ENCODE results near the gene CTNNBL1. TPM values are rescaled to one million over a fixed set of nuclear protein-coding genes. Genes with fewer than 3 reads are reported as not detected.
"Not testable (repeated sequence)": the region's sequence is repeated elsewhere in the genome, so short reads cannot be mapped to it uniquely, and the experiment has no call there.

The CTNNBL1 gene
- total RNA-seq, 4 donors from 2014 or later = 15.3 to 31.5 (median 27.2) TPM

DNA sequence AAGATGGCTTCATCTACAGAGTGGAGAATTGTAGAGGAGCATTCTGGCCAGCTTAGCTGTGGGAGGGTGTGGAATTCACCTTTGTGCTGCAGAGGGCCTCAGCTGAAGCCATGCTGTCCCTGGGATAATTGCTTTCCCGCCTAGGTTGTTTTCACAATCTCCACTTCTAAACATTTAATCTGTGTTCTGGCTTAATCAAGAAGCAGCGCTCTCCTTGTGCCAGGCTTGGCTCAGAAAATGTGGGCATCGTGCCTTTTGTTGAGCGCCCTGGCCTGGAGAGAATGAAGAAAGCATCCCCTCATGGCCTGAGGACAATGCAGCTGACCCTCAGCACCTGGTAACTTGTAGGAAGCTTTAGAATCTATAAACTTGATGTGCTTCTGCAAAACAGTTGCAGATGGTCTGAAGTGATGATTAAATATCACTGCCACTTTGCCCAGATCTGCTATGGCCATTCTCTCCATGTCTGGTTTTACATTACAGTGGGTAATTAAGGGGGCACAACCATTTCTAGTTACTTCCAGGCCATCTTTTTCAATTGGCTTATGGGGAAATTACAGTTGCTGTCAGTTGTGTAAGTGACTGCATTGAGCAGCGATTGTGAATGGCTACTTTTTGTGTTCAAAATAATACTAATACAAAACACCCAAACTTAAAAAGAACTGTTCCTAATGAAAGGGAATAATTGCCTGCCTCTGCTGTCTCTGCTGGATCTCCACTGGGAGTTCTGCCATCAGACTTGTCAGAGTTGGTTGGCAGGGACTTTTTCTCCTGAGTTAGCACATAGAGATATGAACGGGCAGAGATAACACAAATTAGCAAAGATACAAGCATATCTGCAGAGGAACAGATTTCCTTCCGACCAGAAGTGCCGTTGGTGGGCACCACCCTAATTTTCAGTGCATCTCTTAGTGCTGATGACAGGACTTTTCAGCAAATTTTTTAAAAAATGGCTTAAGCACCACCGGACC is 18.4 kb downstream of the CTNNBL1 start:
- TF ChIP-seq, protein P1, sequence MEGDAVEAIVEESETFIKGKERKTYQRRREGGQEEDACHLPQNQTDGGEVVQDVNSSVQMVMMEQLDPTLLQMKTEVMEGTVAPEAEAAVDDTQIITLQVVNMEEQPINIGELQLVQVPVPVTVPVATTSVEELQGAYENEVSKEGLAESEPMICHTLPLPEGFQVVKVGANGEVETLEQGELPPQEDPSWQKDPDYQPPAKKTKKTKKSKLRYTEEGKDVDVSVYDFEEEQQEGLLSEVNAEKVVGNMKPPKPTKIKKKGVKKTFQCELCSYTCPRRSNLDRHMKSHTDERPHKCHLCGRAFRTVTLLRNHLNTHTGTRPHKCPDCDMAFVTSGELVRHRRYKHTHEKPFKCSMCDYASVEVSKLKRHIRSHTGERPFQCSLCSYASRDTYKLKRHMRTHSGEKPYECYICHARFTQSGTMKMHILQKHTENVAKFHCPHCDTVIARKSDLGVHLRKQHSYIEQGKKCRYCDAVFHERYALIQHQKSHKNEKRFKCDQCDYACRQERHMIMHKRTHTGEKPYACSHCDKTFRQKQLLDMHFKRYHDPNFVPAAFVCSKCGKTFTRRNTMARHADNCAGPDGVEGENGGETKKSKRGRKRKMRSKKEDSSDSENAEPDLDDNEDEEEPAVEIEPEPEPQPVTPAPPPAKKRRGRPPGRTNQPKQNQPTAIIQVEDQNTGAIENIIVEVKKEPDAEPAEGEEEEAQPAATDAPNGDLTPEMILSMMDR (IDR thresholded peaks at IDR 0.05) = no peak
- TF ChIP-seq POLR2A (IDR thresholded peaks at IDR 0.05) = no peak
- Histone ChIP-seq H3K4me3 (no peak overlapping the region), H3K27me3 (no peaks in the 10 kb centered on the region), H3K36me3 (no peaks in the 10 kb centered on the region), H3K9me3 (no peaks in the 10 kb centered on the region), H3K4me1 (peaks cover 0 to 17% (median 0%) of the 10 kb centered on the region in 3 donors), H3K27ac (no peak overlapping the region)
- no peak for DNase-seq
- intact Hi-C loops (cut with DNase I) = no loop called here
- WGBS, 2 donors = 69 to 84% methylated on average over 6 to 8 of the region's 9 CpGs

DNA sequence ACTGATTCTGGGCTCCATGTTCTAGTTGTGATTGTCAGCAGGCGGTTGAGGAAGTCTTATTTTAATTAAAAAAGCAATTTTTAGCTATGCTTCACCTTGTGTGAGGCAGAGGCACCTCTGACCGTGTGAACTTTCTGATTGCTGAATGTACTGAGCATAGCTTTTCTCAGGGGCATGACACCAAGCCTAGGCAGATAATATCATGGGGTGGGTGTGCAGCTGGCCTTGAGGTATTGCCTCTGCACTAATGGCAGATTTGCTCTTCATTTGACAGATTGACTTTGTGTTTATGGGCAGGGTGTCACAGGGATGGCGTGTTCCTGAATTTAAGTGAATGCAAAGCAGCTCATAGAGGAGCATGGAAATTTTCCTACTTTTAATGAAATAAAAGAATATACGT is 19.6 kb downstream of the CTNNBL1 start:
- no peaks in the 10 kb centered on the region for H3K9me3 ChIP-seq
- DNase-seq = no peak
- no peaks in the 10 kb centered on the region for H3K27me3 ChIP-seq
- no peak overlapping the region for H3K4me3 ChIP-seq
- H3K4me1 ChIP-seq = peaks cover 0 to 17% (median 0%) of the 10 kb centered on the region in 3 donors
- intact Hi-C loops (cut with DNase I) = no loop called here
- TF ChIP-seq POLR2A (IDR thresholded peaks at IDR 0.05) = no peak
- WGBS, 2 donors = 89 to 90% methylated on average over 4 of the region's 4 CpGs
- no peak overlapping the region for H3K27ac ChIP-seq
- no peaks in the 10 kb centered on the region for H3K36me3 ChIP-seq

DNA sequence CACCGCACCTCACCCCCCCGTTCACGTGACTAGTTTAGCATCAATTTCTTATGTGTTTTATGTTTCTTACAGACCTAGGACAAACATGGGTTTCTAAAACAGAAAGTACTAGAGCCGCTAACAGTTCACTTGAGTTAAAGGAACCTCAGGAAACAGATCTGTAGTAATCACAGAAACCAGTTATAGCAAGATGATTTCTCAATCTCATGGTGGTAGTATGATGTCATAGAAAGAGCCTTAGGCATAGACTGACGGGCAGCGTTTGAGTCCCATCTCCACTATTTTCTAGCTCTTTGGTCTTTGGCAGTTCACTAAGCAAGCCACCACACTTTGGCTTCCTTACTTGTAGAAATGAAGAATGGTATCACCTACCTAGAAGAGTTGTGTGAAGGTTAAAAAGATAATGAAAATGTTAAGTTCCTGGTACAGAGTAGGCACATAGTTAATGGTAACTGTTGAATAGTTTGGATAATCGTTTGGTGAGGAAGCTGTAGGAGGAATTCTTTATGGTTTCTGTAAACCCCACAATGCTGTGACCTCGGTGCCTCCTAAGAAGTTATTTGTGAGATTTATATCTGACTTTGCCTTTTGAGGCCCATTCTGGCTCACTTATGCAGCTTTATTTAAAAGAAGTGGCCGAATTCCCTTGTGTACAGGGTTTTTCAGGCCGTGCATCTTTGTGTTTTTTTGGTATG is 21.3 kb downstream of the CTNNBL1 start:
- no peak for DNase-seq
- TF ChIP-seq, protein P1 (IDR thresholded peaks at IDR 0.05) = no peak
- TF ChIP-seq POLR2A (IDR thresholded peaks at IDR 0.05) = no peak

DNA sequence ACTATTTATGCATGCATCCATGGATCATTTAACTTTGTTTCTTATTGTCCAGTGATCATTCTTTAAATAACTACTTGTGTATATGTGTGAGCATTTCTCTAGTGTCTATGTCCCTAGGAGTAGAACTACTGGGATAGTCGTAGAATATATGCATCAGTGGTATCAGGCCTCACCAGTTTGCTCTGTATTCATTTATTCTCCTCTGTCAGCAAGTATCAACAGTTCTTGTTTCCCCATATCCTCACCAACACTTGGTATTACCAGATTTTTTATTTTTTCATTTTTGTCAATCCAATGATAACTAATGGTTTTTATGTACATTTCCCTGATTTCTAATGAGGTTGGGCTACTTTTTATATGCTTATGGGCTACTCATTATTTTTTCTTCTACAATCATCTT is 27.9 kb downstream of the CTNNBL1 start:
- DNase-seq = no peak
- 95 to 100% methylated on average over 1 of the region's 1 CpG for WGBS, 2 donors
- H3K27me3 ChIP-seq = no peaks in the 10 kb centered on the region
- intact Hi-C loops (cut with DNase I) = no loop called here
- no peak overlapping the region for H3K27ac ChIP-seq
- no peak for TF ChIP-seq POLR2A (IDR thresholded peaks at IDR 0.05)
- TF ChIP-seq, protein P1 (IDR thresholded peaks at IDR 0.05) = no peak
- H3K36me3 ChIP-seq = no peaks in the 10 kb centered on the region
- no peak overlapping the region for H3K4me3 ChIP-seq
- H3K4me1 ChIP-seq = peaks cover 0 to 2% (median 1%) of the 10 kb centered on the region in 3 donors
- no peaks in the 10 kb centered on the region for H3K9me3 ChIP-seq

More for the DNA sequence above, 21.3 kb downstream of the CTNNBL1 start:
- H3K27ac ChIP-seq = no peak overlapping the region
- 70 to 72% methylated on average over 10 of the region's 10 CpGs for WGBS, 2 donors
- no peaks in the 10 kb centered on the region for H3K27me3 ChIP-seq
- no peaks in the 10 kb centered on the region for H3K9me3 ChIP-seq
- H3K36me3 ChIP-seq = no peaks in the 10 kb centered on the region
- intact Hi-C loops (cut with DNase I) = no loop called here
- peaks cover 0 to 17% (median 0%) of the 10 kb centered on the region in 3 donors for H3K4me1 ChIP-seq
- no peak overlapping the region for H3K4me3 ChIP-seq

DNA sequence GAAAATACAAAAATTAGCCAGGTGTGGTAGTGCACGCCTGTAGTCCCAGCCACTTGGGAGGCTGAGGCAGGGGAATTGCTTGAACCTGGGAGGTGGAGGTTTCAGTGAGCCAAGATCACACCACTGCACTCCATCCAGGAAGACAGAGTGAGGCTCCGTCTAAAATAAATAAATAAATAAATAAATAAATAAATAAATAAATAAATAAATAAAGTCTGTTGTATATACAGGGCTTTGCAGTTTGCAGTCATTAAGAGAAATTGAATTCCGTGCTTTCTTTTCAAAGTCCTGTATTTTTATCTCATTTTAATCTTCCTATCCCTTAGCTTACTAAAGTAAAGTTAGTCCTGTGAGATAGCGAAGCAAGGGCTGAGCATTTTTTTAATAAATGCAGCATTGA is 28.5 kb downstream of the CTNNBL1 start:
- H3K9me3 ChIP-seq; H3K36me3 ChIP-seq; H3K27me3 ChIP-seq; H3K4me3 ChIP-seq; intact Hi-C loops (cut with DNase I); DNase-seq; H3K4me1 ChIP-seq; H3K27ac ChIP-seq: not testable (repeated sequence)
- WGBS, 2 donors = 88 to 95% methylated on average over 4 of the region's 4 CpGs

DNA sequence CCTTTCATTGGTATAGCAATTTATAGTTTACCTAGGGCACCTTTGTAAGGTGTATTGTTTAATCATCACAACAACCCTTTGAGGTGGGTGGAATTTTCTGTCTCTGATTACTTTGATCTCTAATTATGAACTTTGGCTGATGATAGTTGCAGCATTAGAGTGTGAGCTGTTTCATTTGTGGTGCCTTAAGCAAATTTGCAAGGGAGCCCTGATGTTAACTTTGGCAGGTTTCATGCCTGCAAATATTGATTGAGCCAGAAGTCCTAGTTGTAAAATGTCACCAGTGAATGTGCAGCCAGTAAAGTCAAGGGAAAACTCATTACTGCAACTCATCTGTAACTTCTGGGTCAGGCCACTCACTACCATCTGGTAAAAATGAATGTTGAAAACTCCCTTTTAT is 29.8 kb downstream of the CTNNBL1 start:
- Histone ChIP-seq H3K36me3 (no peaks in the 10 kb centered on the region), H3K27me3 (no peaks in the 10 kb centered on the region), H3K4me3 (no peak overlapping the region), H3K4me1 (peaks cover 0 to 20% (median 6%) of the 10 kb centered on the region in 3 donors), H3K27ac (no peak overlapping the region), H3K9me3 (no peaks in the 10 kb centered on the region)
- TF ChIP-seq POLR2A (IDR thresholded peaks at IDR 0.05) = no peak
- TF ChIP-seq, protein P1 (IDR thresholded peaks at IDR 0.05) = no peak
- intact Hi-C loops (cut with DNase I) = no loop called here
- DNase-seq = no peak
